Breast epithelium (tissue), 4 donors: ENCODE measurements around the gene VPS25. TPM values are rescaled to one million over a fixed set of nuclear protein-coding genes. Genes with fewer than 3 reads are reported as not detected.

Source experiments
- DNase-seq, 2 donors: peaks; one replicate each; pipeline ENCODE4 v3.0.0-alpha.2; 2019; ENCODE audit warnings: low spot score in 2 of 2
- H3K27ac ChIP-seq, 2 donors: fragments of 200-600 bp; sonication (generic) in 1 of 2; one replicate each; pipeline ENCODE4 v1.5.1; 2016 to 2019; ENCODE audit warnings: mild to moderate bottlenecking in 1 of 2
- H3K27me3 ChIP-seq, 2 donors: fragments of 200-600 bp; sonication (generic) in 1 of 2; one replicate each; pipeline versions ENCODE4 v1.5.1 to v1.6.0; 2017 to 2019; ENCODE audit warnings: control low read depth in 1 of 2, mild to moderate bottlenecking in 1 of 2
- H3K36me3 ChIP-seq: fragments of 200-600 bp; one replicate; pipeline ENCODE4 v1.5.1; 2019
- H3K4me1 ChIP-seq, 2 donors: fragments of 200-600 bp; sonication (generic); one replicate each; pipeline ENCODE4 v1.5.1; 2016 to 2019; ENCODE audit warnings: control low read depth in 1 of 2
- H3K4me3 ChIP-seq, 3 donors: fragments of 200-600 bp; sonication (generic); 1 replicate in 2 of 3; 2 replicates in 1 of 3; pipeline ENCODE4 v1.5.1; 2016 to 2019; ENCODE audit warnings: mild to moderate bottlenecking in 3 of 3, moderate library complexity in 2 of 3
- H3K9me3 ChIP-seq, 2 donors: fragments of 200-600 bp; sonication (generic) in 1 of 2; one replicate each; pipeline ENCODE4 v1.5.1; 2016 to 2019; ENCODE audit warnings: control low read depth in 1 of 2
- POLR2A ChIP-seq: fragments of 450-650 bp; IDR thresholded peaks from one replicate; pipeline ENCODE4 v1.6.1; 2016; ENCODE audit warnings: antibody characterized with exemption, mild to moderate bottlenecking, moderate library complexity
- POLR2AphosphoS5 ChIP-seq, 3 donors: sonication (generic); formaldehyde crosslinking; IDR thresholded peaks; one replicate each; pipeline ENCODE4 v1.6.1; 2017; ENCODE audit warnings: antibody characterized with exemption in 3 of 3
- intact Hi-C: fragments of 100-400 bp; cut with DNase I; formaldehyde crosslinking; loops from one replicate; pipeline ENCODE4 v1.15.1; 2023; ENCODE audit warnings: low total_unique reads
- total RNA-seq, 3 donors: library from RNA; depleted of rRNA; stranded (reverse); fragments of >200 nt; gene quantifications; one replicate each; pipeline ENCODE4 v1.1.0, GENCODE V29; 2016
- TF ChIP-seq, protein P1 (sequence below), 3 donors: fragments of 450-650 bp; IDR thresholded peaks; one replicate each; pipeline ENCODE4 v1.5.1; 2016 to 2017; ENCODE audit warnings: antibody characterized with exemption in 3 of 3, mild to moderate bottlenecking in 3 of 3, moderate library complexity in 3 of 3

The VPS25 gene
- total RNA-seq, 3 donors from 2014 or later, result 53.4 to 70.4 (median 61.9) TPM

GRCh38 chr17:42818379-42818778 lies 45.1 kb downstream of the VPS25 start:
- intact Hi-C loops, result no loop called here
- H3K36me3 ChIP-seq, result peaks cover 11% of the 10 kb centered on the region
- H3K4me3 ChIP-seq, result no peak overlapping the region
- peaks cover 0 to 3% of the 10 kb centered on the region in 2 donors for H3K4me1 ChIP-seq
- H3K9me3 ChIP-seq, result no peaks in the 10 kb centered on the region
- no peak overlapping the region for H3K27ac ChIP-seq
- no peaks in the 10 kb centered on the region for H3K27me3 ChIP-seq
- TF ChIP-seq, protein P1, sequence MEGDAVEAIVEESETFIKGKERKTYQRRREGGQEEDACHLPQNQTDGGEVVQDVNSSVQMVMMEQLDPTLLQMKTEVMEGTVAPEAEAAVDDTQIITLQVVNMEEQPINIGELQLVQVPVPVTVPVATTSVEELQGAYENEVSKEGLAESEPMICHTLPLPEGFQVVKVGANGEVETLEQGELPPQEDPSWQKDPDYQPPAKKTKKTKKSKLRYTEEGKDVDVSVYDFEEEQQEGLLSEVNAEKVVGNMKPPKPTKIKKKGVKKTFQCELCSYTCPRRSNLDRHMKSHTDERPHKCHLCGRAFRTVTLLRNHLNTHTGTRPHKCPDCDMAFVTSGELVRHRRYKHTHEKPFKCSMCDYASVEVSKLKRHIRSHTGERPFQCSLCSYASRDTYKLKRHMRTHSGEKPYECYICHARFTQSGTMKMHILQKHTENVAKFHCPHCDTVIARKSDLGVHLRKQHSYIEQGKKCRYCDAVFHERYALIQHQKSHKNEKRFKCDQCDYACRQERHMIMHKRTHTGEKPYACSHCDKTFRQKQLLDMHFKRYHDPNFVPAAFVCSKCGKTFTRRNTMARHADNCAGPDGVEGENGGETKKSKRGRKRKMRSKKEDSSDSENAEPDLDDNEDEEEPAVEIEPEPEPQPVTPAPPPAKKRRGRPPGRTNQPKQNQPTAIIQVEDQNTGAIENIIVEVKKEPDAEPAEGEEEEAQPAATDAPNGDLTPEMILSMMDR (IDR thresholded peaks at IDR 0.05), result no peak
- TF ChIP-seq POLR2AphosphoS5 (IDR thresholded peaks at IDR 0.05) (no peak), POLR2A (no peak)
- DNase-seq, result no peak

DNA sequence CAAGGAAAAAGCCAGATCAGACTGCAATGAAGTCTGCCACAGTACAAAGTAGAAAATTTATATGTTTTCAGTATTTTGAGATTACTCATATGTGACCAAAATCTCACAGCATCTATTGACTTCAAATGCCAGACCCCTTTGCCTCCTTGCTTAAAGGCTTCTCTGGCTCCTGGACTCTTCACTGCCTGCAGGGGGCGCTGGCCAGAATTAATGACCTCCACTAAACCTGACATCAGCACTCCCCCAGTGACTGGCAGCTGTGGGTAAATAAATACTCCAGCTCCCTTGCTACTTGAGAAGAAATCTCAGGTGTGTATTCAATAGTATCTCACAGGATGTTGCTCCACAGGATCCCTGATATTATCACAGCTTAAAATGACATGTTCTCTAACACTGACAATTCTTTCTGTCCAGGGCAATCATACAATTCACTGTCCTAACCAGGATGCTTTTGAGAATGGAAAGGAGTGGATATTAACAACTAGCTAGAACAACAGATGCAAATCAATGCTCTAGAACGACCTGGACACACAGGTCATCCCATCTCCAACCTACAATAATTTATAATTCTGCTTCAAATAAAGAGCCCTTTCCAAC lies 46.8 kb downstream of the VPS25 start:
- peaks cover 0 to 3% of the 10 kb centered on the region in 2 donors for H3K4me1 ChIP-seq
- peaks cover 9% of the 10 kb centered on the region for H3K36me3 ChIP-seq
- no peak overlapping the region for H3K27ac ChIP-seq
- no peaks in the 10 kb centered on the region for H3K9me3 ChIP-seq
- no peaks in the 10 kb centered on the region for H3K27me3 ChIP-seq
- TF ChIP-seq POLR2AphosphoS5 (IDR thresholded peaks at IDR 0.05), result no peak
- TF ChIP-seq, protein P1 (IDR thresholded peaks at IDR 0.05), result peak in 2 of 3 donors; percentile 29 to 41
- intact Hi-C loops, result no loop called here
- no peak for DNase-seq
- no peak overlapping the region for H3K4me3 ChIP-seq

DNA sequence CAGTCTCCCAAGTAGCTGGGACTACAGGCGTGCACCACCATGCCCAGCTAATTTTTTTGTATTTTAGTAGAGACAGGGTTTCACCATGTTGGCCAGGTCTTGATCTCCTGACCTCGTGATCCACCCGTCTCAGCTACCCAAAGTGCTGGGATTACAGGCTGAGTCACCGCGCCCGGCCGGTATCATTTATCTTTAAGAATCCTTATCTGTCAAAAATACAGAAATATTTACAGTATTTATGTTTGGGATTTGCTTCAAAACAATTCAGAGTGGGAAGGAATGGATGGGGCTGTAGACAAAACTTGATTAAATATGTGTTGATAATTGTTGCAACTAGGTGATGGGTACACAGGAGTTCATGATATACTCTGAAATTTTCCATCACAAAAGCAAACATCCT lies 47.9 kb downstream of the VPS25 start:
- H3K27me3 ChIP-seq, result no peaks in the 10 kb centered on the region
- intact Hi-C loops, result no loop called here
- no peaks in the 10 kb centered on the region for H3K9me3 ChIP-seq
- H3K4me3 ChIP-seq, result no peak overlapping the region
- peaks cover 0 to 3% of the 10 kb centered on the region in 2 donors for H3K4me1 ChIP-seq
- H3K36me3 ChIP-seq, result peaks cover 8% of the 10 kb centered on the region
- DNase-seq, result no peak
- no peak overlapping the region for H3K27ac ChIP-seq
- TF ChIP-seq, protein P1 (IDR thresholded peaks at IDR 0.05), result no peak
- TF ChIP-seq POLR2A, result no peak
- no peak for TF ChIP-seq POLR2AphosphoS5 (IDR thresholded peaks at IDR 0.05)

- no peak for DNase-seq
- intact Hi-C loops, result no loop called here
- Histone ChIP-seq H3K27me3 (no peaks in the 10 kb centered on the region), H3K36me3 (no peaks in the 10 kb centered on the region), H3K4me3 (no peak overlapping the region), H3K4me1 (peaks cover 0 to 3% of the 10 kb centered on the region in 2 donors), H3K27ac (no peak overlapping the region), H3K9me3 (no peaks in the 10 kb centered on the region)
- TF ChIP-seq POLR2A (no peak), POLR2AphosphoS5 (IDR thresholded peaks at IDR 0.05) (no peak)
- TF ChIP-seq, protein P1 (IDR thresholded peaks at IDR 0.05), result no peak
These were observed 54.2 kb downstream of the VPS25 start for GRCh38 chr17:42827472-42827871.

Other genes with a start within 250 kb of the VPS25 start
- 100 to 1,000 TPM in 1 of 3 donors, 10 to 100 TPM in 2; 42.9 to 101 (median 48.4) TPM for gene NAGLU, start 237.2 kb upstream of the VPS25 start, total RNA-seq
- 1 to 10 TPM; 1.2 to 5.6 (median 1.8) TPM for gene HSD17B1, start 220.5 kb upstream of the VPS25 start, total RNA-seq
- gene COASY, start 211.3 kb upstream of the VPS25 start, total RNA-seq, result 10 to 100 TPM; 21.4 to 48.1 (median 26.9) TPM
- 10 to 100 TPM; 27.2 to 49.8 (median 39.4) TPM for gene MLX, start 206.3 kb upstream of the VPS25 start, total RNA-seq
- 1 to 10 TPM; 3.3 to 4.2 (median 3.5) TPM for gene PSMC3IP, start 195.7 kb upstream of the VPS25 start, total RNA-seq
- gene RETREG3, start 164.1 kb upstream of the VPS25 start, total RNA-seq, result 10 to 100 TPM; 58.7 to 85.8 (median 62.4) TPM
- gene TUBG1, start 163.8 kb upstream of the VPS25 start, total RNA-seq, result 10 to 100 TPM; 20.5 to 34.4 (median 22.8) TPM
- gene TUBG2, start 114.2 kb upstream of the VPS25 start, total RNA-seq, result 10 to 100 TPM; 19.2 to 27.9 (median 26.1) TPM
- gene PLEKHH3, start 96.5 kb upstream of the VPS25 start, total RNA-seq, result 10 to 100 TPM; 15.4 to 32.2 (median 24.6) TPM
- gene CCR10, start 91.6 kb upstream of the VPS25 start, total RNA-seq, result 1 to 10 TPM; 1.6 to 4.6 (median 1.9) TPM
- 1 to 10 TPM; 1.8 to 4.9 (median 3.7) TPM for gene CNTNAP1, start 90.9 kb upstream of the VPS25 start, total RNA-seq
- 10 to 100 TPM; 50.8 to 91.1 (median 70.1) TPM for gene EZH1, start 28.4 kb upstream of the VPS25 start, total RNA-seq
- 100 to 1,000 TPM in 1 of 3 donors, 10 to 100 TPM in 2; 17.9 to 245 (median 29.5) TPM for gene RAMP2, start 12.2 kb upstream of the VPS25 start, total RNA-seq
- 1 to 10 TPM in 1 of 3 donors, under 1 TPM in 2; 0.16 to 4.1 (median 0.66) TPM for gene WNK4, start 7.2 kb downstream of the VPS25 start, total RNA-seq
- gene COA3, start 25.3 kb downstream of the VPS25 start, total RNA-seq, result 10 to 100 TPM; 52.6 to 74.1 (median 72.8) TPM
- under 1 TPM in 1 of 3 donors, not detected in 2; 0.59 TPM for gene CNTD1, start 25.4 kb downstream of the VPS25 start, total RNA-seq
- 100 to 1,000 TPM in 1 of 3 donors, 10 to 100 TPM in 2; 88.5 to 139 (median 89.0) TPM for gene BECN1, start 50.8 kb downstream of the VPS25 start, total RNA-seq
- gene PSME3, start 59.9 kb downstream of the VPS25 start, total RNA-seq, result 10 to 100 TPM; 59.3 to 74.7 (median 73.9) TPM
- gene AOC2, start 71.1 kb downstream of the VPS25 start, total RNA-seq, result 10 to 100 TPM in 1 of 3 donors, 1 to 10 TPM in 2; 1.8 to 11.8 (median 2.3) TPM
- 100 to 1,000 TPM in 1 of 3 donors, 10 to 100 TPM in 2; 16.2 to 247 (median 25.6) TPM for gene AOC3, start 77.8 kb downstream of the VPS25 start, total RNA-seq
- gene G6PC1, start 127.3 kb downstream of the VPS25 start, total RNA-seq, result not detected
- gene AARSD1, start 191.0 kb downstream of the VPS25 start, total RNA-seq, result 10 to 100 TPM; 25.3 to 34.7 (median 26.5) TPM
- gene PTGES3L, start 206.6 kb downstream of the VPS25 start, total RNA-seq, result under 1 TPM in 2 of 3 donors, not detected in 1; 0.44 to 0.66 TPM
- gene RUNDC1, start 207.1 kb downstream of the VPS25 start, total RNA-seq, result 10 to 100 TPM in 2 of 3 donors, 1 to 10 TPM in 1; 8.6 to 25.8 (median 22.3) TPM
- gene RPL27, start 225.0 kb downstream of the VPS25 start, total RNA-seq, result 1,000 to 10,000 TPM; 1,150 to 3,519 (median 1,958) TPM
- gene IFI35, start 233.3 kb downstream of the VPS25 start, total RNA-seq, result 10 to 100 TPM; 16.2 to 42.3 (median 31.0) TPM
- gene VAT1, start 248.9 kb downstream of the VPS25 start, total RNA-seq, result 100 to 1,000 TPM; 125 to 402 (median 173) TPM